ENCODE data around the gene ITPR2. TPM values are rescaled to one million over a fixed set of nuclear protein-coding genes. Genes with fewer than 3 reads are reported as not detected.
A peak's percentile ranks its signal among the peaks of the same experiment; 100 is the strongest.
"Not testable (repeated sequence)": the region's sequence is repeated elsewhere in the genome, so short reads cannot be mapped to it uniquely, and the experiment has no call there.

Gene ITPR2
- total and polyA plus RNA-seq, 5 experiments from 2014 or later, result 4.6 to 45.9 (median 9.6) TPM

GRCh38 chr12:26740991-26741390, 92.0 kb downstream of the ITPR2 start:
- Mint-ChIP-seq H3K27me3 (no peaks in the 10 kb centered on the region), H3K36me3 (peaks cover 20 to 48% (median 42%) of the 10 kb centered on the region in 3 donors), H3K4me1 (peaks cover 10 to 33% (median 16%) of the 10 kb centered on the region in 4 donors), H3K9me3 (peaks cover 7 to 41% (median 30%) of the 10 kb centered on the region in 9 donors), H3K27ac (no peak overlapping the region), H3K4me3 (no peak overlapping the region)
- ATAC-seq (no peak), DNase-seq (no peak)
- POLR2A ChIA-PET, result no interaction called here

GRCh38 chr12:26740348-26740747, 92.6 kb downstream of the ITPR2 start:
- Mint-ChIP-seq H3K27ac (no peak overlapping the region), H3K36me3 (peaks cover 20 to 48% (median 42%) of the 10 kb centered on the region in 3 donors), H3K9me3 (peaks cover 7 to 41% (median 30%) of the 10 kb centered on the region in 9 donors), H3K4me3 (no peak overlapping the region), H3K4me1 (peaks cover 14 to 37% (median 20%) of the 10 kb centered on the region in 4 donors), H3K27me3 (no peaks in the 10 kb centered on the region)
- POLR2A ChIA-PET, result no interaction called here
- ATAC-seq (no peak), DNase-seq (no peak)

- DNase-seq (no peak), ATAC-seq (no peak)
- no peak overlapping the region for H3K27ac Mint-ChIP-seq
- H3K9me3 Mint-ChIP-seq, result peaks cover 7 to 37% (median 30%) of the 10 kb centered on the region in 9 donors
- no peak overlapping the region for H3K4me3 Mint-ChIP-seq
- POLR2A ChIA-PET, result no interaction called here
- H3K27me3 Mint-ChIP-seq, result no peaks in the 10 kb centered on the region
- H3K4me1 Mint-ChIP-seq, result peaks cover 20 to 46% (median 30%) of the 10 kb centered on the region in 4 donors
- H3K36me3 Mint-ChIP-seq, result peaks cover 15 to 42% (median 41%) of the 10 kb centered on the region in 3 donors
These were observed 95.4 kb downstream of the ITPR2 start for GRCh38 chr12:26737487-26738030.

GRCh38 chr12:26736563-26737486, 96.2 kb downstream of the ITPR2 start:
- DNase-seq, result no peak

GRCh38 chr12:26735249-26735639, 97.8 kb downstream of the ITPR2 start:
- Mint-ChIP-seq H3K27me3 (no peaks in the 10 kb centered on the region), H3K4me1 (peaks cover 19 to 52% (median 40%) of the 10 kb centered on the region in 4 donors)
- no peak for ATAC-seq

More at GRCh38 chr12:26736563-26737486, 96.2 kb downstream of the ITPR2 start:
- Mint-ChIP-seq H3K27ac (no peak overlapping the region), H3K4me1 (peaks cover 18 to 43% (median 35%) of the 10 kb centered on the region in 4 donors), H3K9me3 (peaks cover 7 to 33% (median 30%) of the 10 kb centered on the region in 9 donors), H3K27me3 (no peaks in the 10 kb centered on the region), H3K36me3 (peaks cover 11 to 38% (median 33%) of the 10 kb centered on the region in 3 donors), H3K4me3 (no peak overlapping the region)
- no peak for ATAC-seq
- POLR2A ChIA-PET, result no interaction called here

GRCh38 chr12:26734510-26735248, 98.3 kb downstream of the ITPR2 start:
- peak overlapping the region in 1 of 10 donors; percentile 43 for H3K27ac Mint-ChIP-seq
- H3K36me3 Mint-ChIP-seq, result peaks cover 4 to 19% (median 13%) of the 10 kb centered on the region in 3 donors
- POLR2A ChIA-PET, result no interaction called here

More at GRCh38 chr12:26735249-26735639, 97.8 kb downstream of the ITPR2 start:
- peaks cover 6 to 25% (median 18%) of the 10 kb centered on the region in 3 donors for H3K36me3 Mint-ChIP-seq
- no peak for DNase-seq
- peaks cover 5 to 24% (median 17%) of the 10 kb centered on the region in 9 donors for H3K9me3 Mint-ChIP-seq
- H3K27ac Mint-ChIP-seq, result peak overlapping the region in 2 of 10 donors; percentile 43 to 71
- POLR2A ChIA-PET, result no interaction called here
- no peak overlapping the region for H3K4me3 Mint-ChIP-seq

GRCh38 chr12:26732005-26732908, 100.7 kb downstream of the ITPR2 start:
- POLR2A ChIA-PET, result no interaction called here
- H3K27ac Mint-ChIP-seq, result peak overlapping the region in 1 of 10 donors; percentile 0
- H3K9me3 Mint-ChIP-seq, result peaks cover 0 to 3% (median 0%) of the 10 kb centered on the region in 9 donors
- H3K4me3 Mint-ChIP-seq, result no peak overlapping the region
- peaks cover 19 to 72% (median 51%) of the 10 kb centered on the region in 4 donors for H3K4me1 Mint-ChIP-seq
- no peak for ATAC-seq
- no peak for DNase-seq
- peaks cover 0 to 4% (median 2%) of the 10 kb centered on the region in 3 donors for H3K36me3 Mint-ChIP-seq
- H3K27me3 Mint-ChIP-seq, result no peaks in the 10 kb centered on the region

More at GRCh38 chr12:26734510-26735248, 98.3 kb downstream of the ITPR2 start:
- no peaks in the 10 kb centered on the region for H3K27me3 Mint-ChIP-seq
- no peak overlapping the region for H3K4me3 Mint-ChIP-seq
- peaks cover 19 to 56% (median 45%) of the 10 kb centered on the region in 4 donors for H3K4me1 Mint-ChIP-seq
- peaks cover 3 to 18% (median 11%) of the 10 kb centered on the region in 9 donors for H3K9me3 Mint-ChIP-seq
- DNase-seq, result no peak
- no peak for ATAC-seq

- no peaks in the 10 kb centered on the region for H3K9me3 Mint-ChIP-seq
- no peaks in the 10 kb centered on the region for H3K27me3 Mint-ChIP-seq
- POLR2A ChIA-PET, result no interaction called here
- peaks cover 14 to 72% (median 49%) of the 10 kb centered on the region in 4 donors for H3K4me1 Mint-ChIP-seq
- DNase-seq (no peak), ATAC-seq (no peak)
- H3K27ac Mint-ChIP-seq, result no peak overlapping the region
- H3K4me3 Mint-ChIP-seq, result no peak overlapping the region
- H3K36me3 Mint-ChIP-seq, result peaks cover 0 to 4% (median 2%) of the 10 kb centered on the region in 3 donors
These were observed 102.3 kb downstream of the ITPR2 start for GRCh38 chr12:26730481-26731350.

- H3K27me3 Mint-ChIP-seq, POLR2A ChIA-PET, ATAC-seq, H3K9me3 Mint-ChIP-seq, H3K4me3 Mint-ChIP-seq, DNase-seq: not testable (repeated sequence)
- peaks cover 0 to 13% (median 5%) of the 10 kb centered on the region in 3 donors for H3K36me3 Mint-ChIP-seq
- H3K27ac Mint-ChIP-seq, result peak overlapping the region in 2 of 10 donors; percentile 32 to 70
- H3K4me1 Mint-ChIP-seq, result peaks cover 8 to 67% (median 45%) of the 10 kb centered on the region in 4 donors
These were observed 103.8 kb downstream of the ITPR2 start for GRCh38 chr12:26729137-26729671.

GRCh38 chr12:26728205-26729050, 104.6 kb downstream of the ITPR2 start:
- Mint-ChIP-seq H3K27me3 (no peaks in the 10 kb centered on the region), H3K9me3 (no peaks in the 10 kb centered on the region), H3K4me1 (peaks cover 7 to 60% (median 41%) of the 10 kb centered on the region in 4 donors), H3K4me3 (no peak overlapping the region), H3K36me3 (peaks cover 0 to 20% (median 10%) of the 10 kb centered on the region in 3 donors), H3K27ac (peak overlapping the region in 1 of 10 donors; percentile 33)
- DNase-seq (no peak), ATAC-seq (no peak)
- POLR2A ChIA-PET, result interaction anchor here (1.3 kb wide), 1 partner anchor 104 kb away, joined by 4 read pairs; no protein-coding TSS in a partner anchor
